MCF 10A (cell line): Measurements from ENCODE around the gene RPL36A. TPM values are rescaled to one million over a fixed set of nuclear protein-coding genes. Genes with fewer than 3 reads are reported as not detected.

Experiments used
- BruUV-seq: library from RNA; stranded (reverse); fragments of 400-500 nt; replicated peaks from 2 replicates; lab custom pipeline; 2021; lab: Mats Ljungman, UMichigan
- CTCF ChIA-PET: fragments of 300-600 bp; sonication (Branson Sonifier 250); formaldehyde crosslinking; extraction: SDS; loops from one replicate; lab custom pipeline; 2021; ENCODE audit warnings: antibody characterized with exemption, inconsistent platforms; lab: Yijun Ruan, JAX
- POLR2A ChIA-PET: fragments of 300-600, 350-650 bp; sonication (Branson Sonifier 250); formaldehyde crosslinking; extraction: SDS; loops from one replicate; lab custom pipeline; 2020; ENCODE audit warnings: antibody characterized with exemption, inconsistent platforms; lab: Yijun Ruan, JAX
- DNase-seq: peaks from one replicate; pipeline ENCODE4 v3.0.0-alpha.2; 2018; ENCODE audit not compliant: unreplicated experiment
- H3K27ac Mint-ChIP-seq: one replicate; pipeline ENCODE4 v1.8.0; 2022; ENCODE audit warnings: mild to moderate bottlenecking, low read depth, mixed read lengths; ENCODE audit not compliant: unreplicated experiment
- H3K27me3 Mint-ChIP-seq: one replicate; pipeline ENCODE4 v1.8.0; 2022; ENCODE audit warnings: mixed read lengths; ENCODE audit not compliant: insufficient read depth, unreplicated experiment
- H3K36me3 Mint-ChIP-seq: one replicate; pipeline ENCODE4 v1.8.0; 2022; ENCODE audit warnings: mild to moderate bottlenecking, moderate library complexity, mixed read lengths; ENCODE audit not compliant: insufficient read depth, unreplicated experiment
- H3K4me1 Mint-ChIP-seq: one replicate; pipeline ENCODE4 v1.8.0; 2022; ENCODE audit warnings: mixed read lengths; ENCODE audit not compliant: insufficient read depth, unreplicated experiment
- H3K4me3 Mint-ChIP-seq: one replicate; pipeline ENCODE4 v1.8.0; 2022; ENCODE audit warnings: mild to moderate bottlenecking, moderate library complexity, mixed read lengths; ENCODE audit not compliant: unreplicated experiment
- H3K9me3 Mint-ChIP-seq: one replicate; pipeline ENCODE4 v1.8.0; 2022; ENCODE audit warnings: mixed read lengths; ENCODE audit not compliant: unreplicated experiment
- intact Hi-C: fragments of 100-400 bp; cut with micrococcal nuclease; formaldehyde crosslinking; loops from 2 replicates; pipeline ENCODE4 v1.14.1; 2022
- total RNA-seq: library from RNA; stranded (reverse); gene quantifications from 2 replicates; pipeline ENCODE4 v1.2.3, GENCODE V29; 2022
- TF ChIP-seq, protein P1 (sequence below): fragments of 200-600 bp; IDR thresholded peaks from one replicate; pipeline ENCODE4 v1.8.0; 2022; ENCODE audit warnings: antibody characterized with exemption, mild to moderate bottlenecking; ENCODE audit not compliant: unreplicated experiment

The RPL36A gene
- total RNA-seq, 1 experiment from 2014 or later, result 482 TPM

DNA sequence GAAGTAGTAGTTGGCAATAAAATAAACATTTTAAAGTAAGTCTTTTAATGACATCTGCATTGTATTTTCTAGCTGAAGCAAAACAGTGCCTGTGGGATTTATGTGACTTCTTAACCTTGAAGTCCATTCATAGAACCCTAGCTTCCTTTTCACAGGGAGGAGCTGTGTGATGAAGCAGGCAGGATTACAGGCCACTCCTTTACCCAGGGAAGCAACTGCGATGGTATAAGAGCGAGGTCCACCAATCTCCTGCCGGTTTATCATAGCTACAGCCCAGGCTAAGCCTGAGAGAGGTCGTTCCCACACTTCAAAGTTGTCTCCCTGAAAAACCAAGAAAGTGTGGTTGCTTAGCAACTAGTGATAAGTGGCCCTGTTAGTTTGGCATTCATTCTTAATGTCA is 7.0 kb downstream of the RPL36A start:
- TF ChIP-seq, protein P1, sequence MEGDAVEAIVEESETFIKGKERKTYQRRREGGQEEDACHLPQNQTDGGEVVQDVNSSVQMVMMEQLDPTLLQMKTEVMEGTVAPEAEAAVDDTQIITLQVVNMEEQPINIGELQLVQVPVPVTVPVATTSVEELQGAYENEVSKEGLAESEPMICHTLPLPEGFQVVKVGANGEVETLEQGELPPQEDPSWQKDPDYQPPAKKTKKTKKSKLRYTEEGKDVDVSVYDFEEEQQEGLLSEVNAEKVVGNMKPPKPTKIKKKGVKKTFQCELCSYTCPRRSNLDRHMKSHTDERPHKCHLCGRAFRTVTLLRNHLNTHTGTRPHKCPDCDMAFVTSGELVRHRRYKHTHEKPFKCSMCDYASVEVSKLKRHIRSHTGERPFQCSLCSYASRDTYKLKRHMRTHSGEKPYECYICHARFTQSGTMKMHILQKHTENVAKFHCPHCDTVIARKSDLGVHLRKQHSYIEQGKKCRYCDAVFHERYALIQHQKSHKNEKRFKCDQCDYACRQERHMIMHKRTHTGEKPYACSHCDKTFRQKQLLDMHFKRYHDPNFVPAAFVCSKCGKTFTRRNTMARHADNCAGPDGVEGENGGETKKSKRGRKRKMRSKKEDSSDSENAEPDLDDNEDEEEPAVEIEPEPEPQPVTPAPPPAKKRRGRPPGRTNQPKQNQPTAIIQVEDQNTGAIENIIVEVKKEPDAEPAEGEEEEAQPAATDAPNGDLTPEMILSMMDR, result no peak
- ChIA-PET CTCF (interaction anchor here (0.8 to 0.9 kb wide), 2 partner anchors 17 to 40 kb away, joined by 3 read pairs; no protein-coding TSS in a partner anchor), POLR2A (interaction anchor here (0.6 kb wide), 1 partner anchor 10 kb away, joined by 3 read pairs; the partner anchor contains the start of genes GLA and HNRNPH2)
- Mint-ChIP-seq H3K36me3 (peaks cover 44% of the 10 kb centered on the region), H3K27ac (no peak overlapping the region), H3K4me3 (no peak overlapping the region), H3K4me1 (no peaks in the 10 kb centered on the region), H3K9me3 (no peaks in the 10 kb centered on the region), H3K27me3 (peaks cover 23% of the 10 kb centered on the region)
- intact Hi-C loops, result no loop called here
- BruUV-seq, result no TSS peak
- DNase-seq, result no peak

DNA sequence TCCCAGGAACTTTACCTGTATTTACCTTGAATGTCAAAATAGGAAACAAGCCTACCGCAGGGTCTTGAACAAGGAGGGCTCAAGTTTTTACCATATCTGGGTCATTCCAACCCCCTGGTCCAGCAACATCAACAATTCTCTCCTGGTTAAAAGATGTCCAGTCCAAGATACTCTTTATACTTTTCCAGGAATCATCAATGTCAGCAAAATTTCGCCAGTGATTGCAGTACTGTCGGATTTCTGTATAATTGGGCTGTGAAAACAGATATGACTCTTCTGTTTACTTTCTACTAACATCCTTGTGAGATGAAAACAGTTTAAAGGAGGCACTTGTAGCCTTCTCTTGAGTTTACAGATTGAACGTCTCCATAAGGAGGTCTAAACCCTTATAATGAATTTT is 7.9 kb downstream of the RPL36A start:
- H3K4me1 Mint-ChIP-seq, result no peaks in the 10 kb centered on the region
- ChIA-PET POLR2A (no interaction called here), CTCF (no interaction called here)
- H3K27me3 Mint-ChIP-seq, result peaks cover 23% of the 10 kb centered on the region
- no TSS peak for BruUV-seq
- no peak for DNase-seq
- no peaks in the 10 kb centered on the region for H3K9me3 Mint-ChIP-seq
- intact Hi-C loops, result no loop called here
- no peak overlapping the region for H3K27ac Mint-ChIP-seq
- TF ChIP-seq, protein P1, result no peak
- peaks cover 42% of the 10 kb centered on the region for H3K36me3 Mint-ChIP-seq
- H3K4me3 Mint-ChIP-seq, result no peak overlapping the region

DNA sequence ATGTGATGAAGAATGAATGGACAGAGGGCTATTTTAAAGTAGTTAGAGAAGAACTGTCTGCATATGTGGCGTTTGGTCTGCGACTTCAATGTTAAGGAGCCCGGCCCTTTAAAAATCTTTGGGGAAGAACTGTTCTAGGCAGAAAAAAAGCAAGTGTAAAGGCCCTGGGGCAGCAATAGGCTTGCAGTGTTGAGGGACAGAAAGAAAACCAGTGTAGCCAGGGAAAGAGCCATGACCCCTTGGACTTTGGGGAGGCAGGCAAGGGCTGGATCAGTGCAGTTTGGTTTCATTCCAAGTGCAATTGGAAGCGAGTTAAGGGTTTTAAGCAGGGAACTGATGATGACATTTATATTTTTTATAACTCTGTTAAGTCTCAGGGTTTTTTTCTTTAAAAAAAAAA is 9.0 kb downstream of the RPL36A start:
- POLR2A ChIA-PET, result interaction anchor here (0.7 kb wide), 1 partner anchor 9 kb away, joined by 3 read pairs; the partner anchor contains the start of gene RPL36A

DNA sequence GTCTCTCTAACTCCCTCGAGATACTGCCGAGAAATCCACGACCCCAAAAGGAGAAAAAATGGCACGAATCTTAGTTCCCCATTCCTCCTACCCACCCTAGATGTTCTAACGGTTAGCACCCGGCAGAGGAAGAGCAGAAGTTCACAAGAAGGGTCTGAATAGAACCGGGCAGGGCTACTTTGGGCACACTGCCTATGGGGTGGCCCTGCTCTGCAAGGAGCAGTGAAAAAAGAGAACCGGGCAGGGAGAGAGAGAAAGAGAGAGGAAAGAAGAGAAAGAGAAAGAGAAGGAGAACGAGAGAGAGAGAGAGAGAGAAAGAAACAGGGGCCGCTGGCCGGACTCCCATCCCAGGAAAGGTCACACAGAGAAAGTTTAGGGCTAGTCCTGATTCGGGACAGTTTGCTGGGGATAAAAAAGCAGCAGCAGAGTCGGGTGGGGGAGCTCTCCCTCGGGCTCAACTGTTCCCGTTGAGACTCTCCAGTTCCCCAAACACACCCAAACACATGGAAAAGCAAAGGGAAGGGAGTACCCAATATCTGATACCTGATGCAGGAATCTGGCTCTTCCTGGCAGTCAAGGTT is 16.4 kb downstream of the RPL36A start:
- intact Hi-C loops, result no loop called here

More for the DNA sequence above, 9.0 kb downstream of the RPL36A start:
- no peak for DNase-seq
- Mint-ChIP-seq H3K4me3 (no peak overlapping the region), H3K36me3 (peaks cover 38% of the 10 kb centered on the region), H3K9me3 (no peaks in the 10 kb centered on the region), H3K4me1 (no peaks in the 10 kb centered on the region), H3K27me3 (peaks cover 23% of the 10 kb centered on the region), H3K27ac (no peak overlapping the region)
- no TSS peak for BruUV-seq
- CTCF ChIA-PET, result interaction anchor here (1.2 kb wide), 1 partner anchor 9 kb away, joined by 5 read pairs; the partner anchor contains the start of gene RPL36A
- TF ChIP-seq, protein P1, result no peak
- intact Hi-C loops, result no loop called here

More for the DNA sequence above, 16.4 kb downstream of the RPL36A start:
- no peak for DNase-seq
- TF ChIP-seq, protein P1, result no peak
- Mint-ChIP-seq H3K4me3 (peak overlapping the region; percentile 81), H3K4me1 (peaks cover 6% of the 10 kb centered on the region), H3K27ac (peak overlapping the region; percentile 91), H3K27me3 (peaks cover 20% of the 10 kb centered on the region), H3K36me3 (peaks cover 27% of the 10 kb centered on the region), H3K9me3 (no peaks in the 10 kb centered on the region)
- ChIA-PET CTCF (interaction anchor here (0.7 kb wide), 1 partner anchor 773 kb away, joined by 3 read pairs; no protein-coding TSS in a partner anchor), POLR2A (interaction anchor here (0.7 to 3.1 kb wide), 5 partner anchors 10 to 18 kb away, joined by 3 to 18 read pairs (median 5); partner anchors contain the start of gene RPL36A)
- BruUV-seq, result no TSS peak
